ENCODE results near the gene SNRNP27.

- TF ChIP-seq CTCF (IDR thresholded peaks at IDR 0.05) (no peak), POLR2A (IDR thresholded peaks at IDR 0.05) (no peak), EP300 (IDR thresholded peaks at IDR 0.05) (no peak)
Measured at GRCh38 chr2:69931832-69932595, 38.3 kb downstream of the SNRNP27 start.

Measured in ovary (tissue), 3 donors.